Colon (tissue), 2 donors: ENCODE results near the gene KLRC2.
"Not testable (repeated sequence)": the region's sequence is repeated elsewhere in the genome, so short reads cannot be mapped to it uniquely, and the experiment has no call there.

ENCODE experiments used
- FAIRE-seq: peaks from 2 replicates; lab custom pipeline; 2012; peaks lifted over from hg19 to GRCh38; lab: Jason Lieb, UNC
- donor health status: control.
- donor health status: control.

KLRC2 gene

DNA sequence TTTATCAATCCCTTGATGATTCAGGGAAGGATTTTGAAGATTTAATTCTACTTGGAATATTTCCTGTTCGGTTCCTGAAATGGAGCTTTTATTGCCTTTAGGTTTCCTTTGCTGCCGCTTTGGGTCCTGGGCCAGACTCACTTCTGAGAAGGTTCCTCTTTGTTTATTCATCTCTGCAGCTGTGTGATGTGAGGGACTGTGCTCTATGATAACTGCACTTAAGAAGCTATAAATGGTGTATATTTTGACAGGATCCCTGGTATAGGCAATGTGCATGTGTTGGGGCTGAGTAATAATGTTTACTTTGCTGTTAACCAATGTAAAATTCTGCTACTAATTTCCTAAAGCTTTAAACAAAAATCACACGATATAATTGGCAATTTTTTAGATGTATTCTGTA lies at the start of gene KLRC2:
Gene KLRC2 (minus strand): TSS at position 195 of the 400 bp plus-strand sequence. CDS start 24 bp downstream, at position 171.
- FAIRE-seq = not testable (repeated sequence)

DNA sequence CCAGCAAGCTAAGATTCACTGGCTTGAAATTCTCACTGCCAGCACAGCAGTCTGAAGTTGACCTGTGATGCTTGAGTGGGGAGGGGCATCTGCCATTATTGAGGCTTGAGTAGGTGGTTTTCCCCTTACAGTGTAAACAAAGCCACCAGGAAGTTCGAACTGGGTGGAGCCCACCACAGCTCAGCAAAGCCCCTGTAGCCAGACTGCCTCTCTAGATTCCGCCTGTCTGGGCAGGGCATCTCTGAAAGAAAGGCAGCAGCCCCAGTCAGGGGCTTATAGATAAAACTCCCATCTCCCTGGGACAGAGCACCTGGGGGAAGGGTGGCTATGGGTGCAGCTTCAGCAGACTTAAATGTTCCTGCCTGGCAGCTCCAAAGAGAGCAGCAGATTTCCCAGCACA lies 46.1 kb upstream of the KLRC2 start:
- FAIRE-seq = not testable (repeated sequence)

DNA sequence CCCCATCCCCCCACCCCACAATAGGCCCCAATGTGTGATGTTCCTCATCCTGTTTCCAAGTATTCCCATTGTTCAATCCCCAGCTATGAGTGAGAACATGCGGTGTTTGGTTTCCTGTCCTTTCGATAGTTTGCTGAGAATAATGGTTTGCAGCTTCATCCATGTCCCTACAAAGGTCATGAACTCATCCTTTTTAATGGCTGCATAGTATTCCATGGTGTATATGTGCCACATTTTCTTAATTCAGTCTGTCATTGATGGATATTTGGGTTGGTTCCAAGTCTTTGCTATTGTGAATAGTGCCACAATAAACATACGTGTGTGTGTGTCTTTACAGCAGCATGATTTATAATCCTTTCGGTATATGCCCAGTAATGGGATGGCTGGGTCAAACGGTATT lies 37.0 kb upstream of the KLRC2 start:
- FAIRE-seq = not testable (repeated sequence)

DNA sequence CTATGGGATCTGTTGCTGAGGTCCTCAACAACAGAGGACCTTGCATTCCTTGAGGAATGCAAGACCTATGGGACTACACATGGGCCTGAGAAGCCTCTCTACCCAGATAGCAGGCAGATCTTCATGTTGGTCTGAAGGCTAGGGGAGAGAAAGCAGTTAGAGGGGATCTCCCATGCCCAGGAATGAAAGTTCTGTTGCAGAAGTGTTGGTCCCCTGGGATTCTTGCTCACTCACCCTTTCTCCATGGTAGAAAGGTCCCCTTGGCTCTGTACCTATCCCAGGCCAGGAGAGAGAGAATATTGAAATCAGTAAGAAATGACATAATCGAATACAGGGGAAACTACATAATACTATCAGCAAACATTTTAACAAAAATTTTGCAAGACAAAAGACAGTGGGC lies 33.9 kb upstream of the KLRC2 start:
- FAIRE-seq = no peak

DNA sequence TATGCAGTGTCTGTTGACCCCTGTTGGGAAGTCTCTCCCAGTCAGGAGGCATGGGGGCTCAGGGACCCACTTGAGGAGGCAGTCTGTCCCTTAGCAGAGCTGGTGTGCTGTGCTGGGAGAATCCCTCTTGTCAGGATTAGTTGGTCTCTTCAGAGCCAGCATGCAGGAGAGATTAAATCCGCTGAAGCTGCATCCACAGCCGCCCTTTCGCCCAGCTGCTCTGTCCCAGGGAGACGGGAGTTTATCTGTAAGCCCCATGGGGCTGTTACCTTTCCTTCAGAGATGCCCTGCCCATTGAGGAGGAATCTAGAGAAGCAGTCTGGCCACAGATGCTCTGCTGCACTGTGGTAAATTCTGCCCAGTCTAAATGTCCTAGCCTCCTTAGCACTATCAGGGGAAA lies 30.5 kb upstream of the KLRC2 start:
- FAIRE-seq = no peak

DNA sequence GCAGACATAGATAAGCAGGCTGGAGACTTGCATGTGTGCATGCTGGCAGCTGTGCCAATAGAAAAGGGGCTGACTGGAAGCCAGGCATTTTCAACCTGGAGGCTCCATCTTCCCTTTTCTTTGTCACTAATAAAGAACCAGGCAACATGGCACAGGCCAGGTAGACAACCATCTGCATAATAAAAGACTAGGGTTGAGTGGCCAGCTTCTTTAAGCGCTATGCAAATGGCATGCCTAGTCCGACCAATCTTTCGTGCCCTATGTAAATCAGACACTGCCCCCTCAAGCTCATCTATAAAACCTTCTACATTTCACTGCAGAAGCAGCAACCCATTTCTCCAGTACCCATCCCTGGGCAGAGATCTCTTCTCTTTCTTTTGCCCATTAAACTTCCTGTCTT lies 21.9 kb upstream of the KLRC2 start:
- FAIRE-seq = no peak

DNA sequence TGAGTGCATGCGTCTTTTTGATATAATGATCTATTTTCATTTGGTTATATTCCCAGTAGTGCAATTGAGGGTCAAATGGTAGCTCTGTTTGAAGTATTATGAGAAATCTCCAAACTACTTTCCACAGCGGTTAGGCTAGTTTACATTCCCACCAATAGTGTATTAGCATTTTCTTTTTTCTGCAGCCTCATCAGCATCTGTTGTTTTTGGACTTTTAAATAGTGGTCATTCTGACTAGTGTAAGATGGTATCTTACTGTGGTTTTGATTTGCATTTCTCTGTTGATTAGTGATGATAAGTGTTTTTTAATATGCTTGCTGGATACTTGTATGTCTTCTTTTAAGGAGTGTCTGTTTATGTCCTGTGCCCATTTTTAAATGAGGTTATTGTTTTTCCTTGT lies 21.0 kb upstream of the KLRC2 start:
- no peak for FAIRE-seq

DNA sequence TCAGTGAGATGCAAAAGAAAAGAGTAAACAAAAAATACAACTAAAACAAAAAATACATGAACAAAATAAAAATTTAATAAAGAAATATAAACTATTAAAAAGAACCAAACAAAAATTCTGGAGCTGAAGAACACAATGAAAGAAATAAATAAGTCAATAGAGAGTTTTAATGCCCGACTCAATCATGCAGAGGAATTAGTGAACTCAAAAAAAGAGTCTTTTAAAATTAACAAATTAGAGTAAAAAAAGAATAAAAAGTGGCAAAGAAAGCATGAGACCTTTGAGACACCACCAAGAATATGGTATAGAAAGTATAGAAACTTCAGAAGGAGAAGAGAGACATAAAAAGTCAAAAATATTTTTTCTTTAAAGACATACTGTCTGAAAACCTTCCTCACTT lies 20.0 kb upstream of the KLRC2 start:
- peak; percentile 43 for FAIRE-seq

DNA sequence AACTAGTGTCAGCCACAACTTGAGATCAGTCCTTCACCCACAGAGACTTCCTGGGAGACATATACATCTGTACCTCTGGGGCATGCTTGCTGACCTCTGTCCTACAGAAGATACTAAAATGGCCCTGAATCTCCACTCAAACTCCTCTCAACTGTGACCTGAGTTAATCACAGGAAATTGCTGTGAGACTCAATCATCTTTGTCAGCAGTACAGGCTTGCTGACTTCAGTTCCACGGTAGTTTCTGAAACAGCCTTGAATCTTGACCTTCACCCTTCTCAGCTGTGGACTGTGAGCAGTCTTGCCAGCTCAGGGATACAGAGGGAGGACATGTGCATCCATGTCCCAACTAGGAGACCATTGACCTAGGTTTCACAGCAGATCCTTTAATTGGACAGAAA lies 18.7 kb upstream of the KLRC2 start:
- FAIRE-seq = no peak

DNA sequence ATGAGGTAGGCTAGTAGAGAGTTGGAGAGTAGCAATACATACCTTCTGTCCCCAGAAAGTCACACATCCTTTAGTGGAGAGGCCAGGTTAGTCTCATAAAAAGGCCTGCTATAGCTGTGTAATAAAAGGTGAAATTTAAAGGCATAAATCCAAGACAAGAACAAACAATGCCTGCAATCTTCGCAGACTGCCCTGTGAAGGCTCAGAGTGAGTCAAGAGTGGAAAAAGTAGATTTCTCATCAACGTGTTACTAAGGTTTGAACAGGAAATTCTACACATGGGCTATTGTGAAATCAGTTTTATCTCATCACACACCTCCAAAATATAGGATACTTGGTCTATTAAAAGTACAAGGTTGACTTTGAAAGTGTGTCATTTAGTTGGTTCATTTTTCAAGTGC lies 17.3 kb upstream of the KLRC2 start, which contains the start of gene KLRC1:
Gene KLRC1 (minus strand): TSS at position 222 of the 400 bp plus-strand sequence. CDS start 2,221 bp downstream, outside the sequence.
- peak; percentile 43 for FAIRE-seq

DNA sequence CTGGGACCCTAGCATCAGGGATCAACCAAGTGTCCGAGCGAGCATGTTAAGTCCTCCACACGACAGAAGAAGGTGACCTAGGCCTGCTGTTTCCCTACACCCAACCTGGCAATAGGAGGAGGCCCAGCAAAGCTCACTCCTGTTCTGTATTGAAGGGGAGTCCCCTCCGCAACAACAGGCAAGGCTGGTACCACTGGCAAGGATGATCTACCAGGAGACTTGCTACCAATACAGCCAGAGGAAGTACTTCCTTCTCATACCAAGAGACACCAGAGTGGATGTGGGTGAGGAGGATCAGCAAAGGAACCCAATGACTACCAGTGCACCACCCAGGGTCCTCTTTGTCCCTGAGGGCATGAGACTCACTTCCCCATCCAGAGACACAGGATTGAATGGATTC lies 12.4 kb upstream of the KLRC2 start:
- no peak for FAIRE-seq

DNA sequence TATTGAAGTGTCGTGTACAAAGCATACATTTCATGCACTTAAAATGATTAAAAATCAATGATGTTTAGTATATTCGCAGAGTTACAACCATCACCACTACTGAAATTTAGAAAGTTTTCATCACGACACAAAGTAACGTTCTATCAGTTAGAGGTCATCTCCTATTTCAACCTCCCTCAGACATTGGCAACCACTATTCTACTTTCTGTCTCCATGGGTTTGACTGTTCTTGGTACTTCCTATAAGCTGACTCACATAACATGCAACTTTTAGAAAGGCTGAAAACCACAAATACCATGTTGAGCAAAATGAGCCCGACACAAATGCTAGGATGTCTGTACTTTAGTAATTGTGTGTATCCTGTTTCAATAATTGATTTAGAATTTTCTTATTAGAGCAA lies 10.2 kb upstream of the KLRC2 start:
- not testable (repeated sequence) for FAIRE-seq

DNA sequence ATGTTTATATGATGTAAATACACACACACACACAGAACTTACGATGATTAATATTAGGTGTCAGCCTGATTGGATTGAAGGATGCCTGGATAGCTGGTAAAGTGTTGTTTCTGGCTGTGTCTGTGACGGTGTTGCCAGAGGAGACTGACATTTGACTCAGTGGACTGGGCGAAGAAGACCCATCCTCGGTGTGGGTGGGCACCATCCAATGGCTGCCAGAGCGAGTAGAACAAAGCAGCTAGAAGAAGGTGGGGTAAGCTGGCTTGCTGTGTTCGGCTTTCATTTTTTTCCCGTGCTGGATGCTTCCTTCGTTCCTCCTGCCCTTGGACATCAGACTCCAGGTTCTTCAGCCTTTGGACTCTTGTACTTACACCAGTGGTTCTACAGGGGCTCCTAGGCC lies 5.3 kb upstream of the KLRC2 start:
- not testable (repeated sequence) for FAIRE-seq

DNA sequence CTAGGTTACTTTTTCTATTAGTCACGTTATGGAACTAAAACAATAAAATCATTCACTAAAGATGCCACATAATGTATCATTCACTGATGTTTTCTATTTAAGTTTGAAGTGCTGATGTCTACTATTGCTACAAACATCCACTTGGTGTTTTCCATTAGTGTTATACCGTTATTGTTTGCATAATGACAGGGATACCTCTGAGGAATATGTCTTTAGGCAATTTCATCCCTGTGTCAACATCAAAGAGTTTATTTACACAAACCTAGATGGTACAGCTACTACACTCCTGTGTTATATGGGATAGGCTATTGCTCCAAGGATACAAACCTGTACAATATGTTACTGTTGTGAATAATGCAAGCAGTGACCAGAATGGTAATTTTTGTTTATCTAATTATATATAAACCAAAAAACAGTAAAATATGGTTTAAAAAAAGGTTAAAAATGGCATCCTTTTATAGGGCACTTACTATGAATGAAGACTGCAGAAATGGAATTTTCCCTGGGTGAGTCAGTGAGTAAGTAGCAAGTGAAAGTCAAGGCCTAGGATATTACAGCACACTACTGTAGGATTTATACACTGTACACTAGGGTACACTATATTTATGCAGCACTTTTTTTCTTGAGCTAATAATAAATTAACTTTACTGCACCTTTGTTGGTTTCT lies 3.9 kb upstream of the KLRC2 start:
- peak; percentile 93 for FAIRE-seq

DNA sequence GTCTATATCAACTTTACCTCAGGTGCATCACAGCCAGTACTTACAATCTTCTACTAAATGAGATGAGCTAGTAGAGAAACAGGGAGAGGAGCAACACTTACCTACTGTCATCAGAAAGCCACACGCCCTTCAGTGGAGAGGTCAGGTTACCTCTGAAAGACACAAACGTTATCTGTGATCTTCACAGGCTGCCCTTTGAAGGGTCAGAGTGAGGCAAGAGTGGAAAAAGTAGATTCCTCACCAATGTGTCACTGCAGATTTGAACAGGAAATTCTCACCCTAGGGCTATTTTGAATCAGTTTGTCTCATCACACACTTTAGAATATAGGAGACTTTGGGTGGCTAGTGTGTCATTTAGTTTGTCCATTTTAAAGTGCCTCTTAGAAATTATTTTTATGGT lies 1.8 kb upstream of the KLRC2 start:
- FAIRE-seq = not testable (repeated sequence)

DNA sequence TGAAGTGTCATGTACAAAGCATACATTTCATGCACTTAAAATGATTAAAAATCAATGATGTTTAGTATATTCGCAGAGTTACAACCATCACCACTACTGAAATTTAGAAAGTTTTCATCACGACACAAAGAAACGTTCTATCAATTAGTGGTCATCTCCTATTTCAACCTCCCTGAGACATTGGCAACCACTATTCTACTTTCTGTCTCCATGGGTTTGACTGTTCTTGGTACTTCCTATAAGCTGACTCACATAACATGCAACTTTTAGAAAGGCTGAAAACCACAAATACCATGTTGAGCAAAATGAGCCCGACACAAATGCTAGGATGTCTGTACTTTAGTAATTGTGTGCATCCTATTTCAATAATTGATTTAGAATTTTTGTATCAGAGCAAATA lies 5.2 kb downstream of the KLRC2 start:
- FAIRE-seq = not testable (repeated sequence)

DNA sequence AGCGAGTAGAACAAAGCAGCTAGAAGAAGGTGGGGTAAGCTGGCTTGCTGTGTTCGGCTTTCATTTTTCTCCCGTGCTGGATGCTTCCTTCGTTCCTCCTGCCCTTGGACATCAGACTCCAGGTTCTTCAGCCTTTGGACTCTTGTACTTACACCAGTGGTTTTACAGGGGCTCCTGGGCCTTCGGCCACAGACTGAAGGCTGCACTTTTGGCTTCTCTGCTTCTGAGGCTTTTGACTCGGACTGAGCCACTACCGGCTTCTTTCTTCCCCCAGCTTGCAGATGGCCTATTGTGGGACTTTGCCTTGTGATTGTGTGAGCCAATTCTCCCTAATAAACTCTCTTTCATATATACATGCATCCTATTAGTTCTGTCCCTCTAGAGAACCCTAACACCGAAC lies 9.9 kb downstream of the KLRC2 start:
- not testable (repeated sequence) for FAIRE-seq

DNA sequence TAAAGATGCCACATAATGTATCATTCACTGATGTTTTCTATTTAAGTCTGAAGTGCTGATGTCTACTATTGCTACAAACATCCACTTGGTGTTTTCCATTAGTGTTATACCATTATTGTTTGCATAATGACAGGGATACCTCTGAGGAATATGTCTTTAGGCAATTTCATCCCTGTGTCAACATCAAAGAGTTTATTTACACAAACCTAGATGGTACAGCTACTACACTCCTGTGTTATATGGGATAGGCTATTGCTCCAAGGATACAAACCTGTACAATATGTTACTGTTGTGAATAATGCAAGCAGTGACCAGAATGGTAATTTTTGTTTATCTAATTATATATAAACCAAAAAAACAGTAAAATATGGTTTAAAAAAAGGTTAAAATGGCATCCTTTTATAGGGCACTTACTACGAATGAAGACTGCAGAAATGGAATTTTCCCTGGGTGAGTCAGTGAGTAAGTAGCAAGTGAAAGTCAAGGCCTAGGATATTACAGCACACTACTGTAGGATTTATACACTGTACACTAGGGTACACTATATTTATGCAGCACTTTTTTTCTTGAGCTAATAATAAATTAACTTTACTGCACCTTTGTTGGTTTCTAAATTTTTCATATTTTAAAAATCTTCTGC lies 11.4 kb downstream of the KLRC2 start:
- peak; percentile 95 for FAIRE-seq

DNA sequence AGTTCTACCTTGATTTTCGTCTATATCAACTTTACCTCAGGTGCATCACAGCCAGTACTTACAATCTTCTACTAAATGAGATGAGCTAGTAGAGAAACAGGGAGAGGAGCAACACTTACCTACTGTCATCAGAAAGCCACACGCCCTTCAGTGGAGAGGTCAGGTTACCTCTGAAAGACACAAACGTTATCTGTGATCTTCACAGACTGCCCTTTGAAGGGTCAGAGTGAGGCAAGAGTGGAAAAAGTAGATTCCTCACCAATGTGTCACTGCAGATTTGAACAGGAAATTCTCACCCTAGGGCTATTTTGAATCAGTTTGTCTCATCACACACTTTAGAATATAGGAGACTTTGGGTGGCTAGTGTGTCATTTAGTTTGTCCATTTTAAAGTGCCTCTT lies 13.7 kb downstream of the KLRC2 start:
- not testable (repeated sequence) for FAIRE-seq

DNA sequence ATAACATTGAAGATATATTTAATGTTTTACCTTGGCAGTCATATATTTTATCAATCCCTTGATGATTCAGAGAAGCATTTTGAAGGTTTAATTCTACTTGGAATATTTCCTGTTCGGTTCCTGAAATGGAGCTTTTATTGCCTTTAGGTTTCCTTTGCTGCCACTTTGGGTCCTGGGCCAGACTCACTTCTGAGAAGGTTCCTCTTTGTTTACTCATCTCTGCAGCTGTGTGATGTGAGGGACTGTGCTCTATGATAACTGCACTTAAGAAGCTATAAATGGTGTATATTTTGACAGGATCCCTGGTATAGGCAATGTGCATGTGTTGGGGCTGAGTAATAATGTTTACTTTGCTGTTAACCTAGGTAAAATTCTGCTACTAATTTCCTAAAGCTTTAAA lies 15.5 kb downstream of the KLRC2 start, which contains the start of gene KLRC3:
Gene KLRC3 (minus strand): TSS at position 262 of the 400 bp plus-strand sequence. CDS start 45 bp downstream, at position 217.
- not testable (repeated sequence) for FAIRE-seq

DNA sequence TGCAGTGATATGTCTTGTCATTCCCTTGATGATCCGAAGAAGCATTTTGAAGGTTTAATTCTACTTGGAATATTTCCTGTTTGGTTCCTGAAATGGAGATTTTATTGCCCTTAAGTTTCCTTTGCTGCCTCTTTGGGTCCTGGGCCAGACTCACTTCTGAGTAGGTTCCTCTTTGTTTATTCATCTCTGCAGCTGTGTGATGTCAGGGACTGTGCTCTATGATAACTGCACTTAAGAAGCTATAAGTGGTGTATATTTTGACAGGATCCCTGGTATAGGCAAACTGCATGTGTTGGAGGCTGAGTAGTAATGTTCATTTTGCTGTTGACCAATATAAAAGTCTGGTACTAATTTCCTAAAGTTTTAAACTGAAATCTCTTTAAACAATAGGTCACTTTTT lies 26.4 kb downstream of the KLRC2 start, which contains the start of gene KLRC4:
Gene KLRC4 (minus strand): TSS at position 366 of the 400 bp plus-strand sequence. CDS start 182 bp downstream, at position 184.
- no peak for FAIRE-seq

DNA sequence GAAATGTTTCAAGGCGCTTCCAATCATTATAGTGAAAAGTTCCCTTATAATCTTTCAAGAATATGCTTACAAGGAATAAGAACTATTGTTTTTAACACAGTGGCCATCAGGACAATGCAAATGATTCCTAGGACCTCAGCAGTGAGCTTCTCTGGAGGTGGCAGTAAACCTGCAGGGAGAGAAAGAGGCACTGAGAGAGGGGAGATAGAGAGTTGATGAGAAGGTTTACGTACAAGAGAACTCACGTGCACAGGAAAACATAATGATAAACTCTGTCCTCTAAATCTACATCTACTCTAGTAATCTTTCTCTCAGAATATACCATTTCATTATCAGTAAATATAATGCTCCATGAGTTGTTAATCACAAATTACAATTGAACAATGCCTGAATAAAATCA lies 27.0 kb downstream of the KLRC2 start:
- FAIRE-seq = no peak

DNA sequence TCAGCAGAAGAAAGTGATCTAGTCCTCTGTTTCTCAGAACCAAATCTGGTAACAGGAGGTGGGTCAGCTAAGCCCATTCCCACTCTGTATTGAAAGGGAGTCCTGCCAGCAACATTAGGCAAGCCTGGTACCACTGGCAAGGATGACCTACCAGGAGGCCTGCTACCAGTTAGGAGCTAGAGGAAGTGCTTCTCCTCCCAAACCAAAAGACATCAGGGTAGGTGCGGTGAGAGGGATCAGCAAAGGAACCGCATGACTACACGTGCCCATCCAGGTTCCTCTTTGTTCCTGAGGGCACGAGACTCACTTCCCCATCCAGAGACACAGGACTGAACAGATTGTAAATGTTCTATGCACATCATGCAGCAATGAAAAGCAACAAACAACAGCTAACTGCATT lies 29.1 kb downstream of the KLRC2 start:
- FAIRE-seq = no peak

DNA sequence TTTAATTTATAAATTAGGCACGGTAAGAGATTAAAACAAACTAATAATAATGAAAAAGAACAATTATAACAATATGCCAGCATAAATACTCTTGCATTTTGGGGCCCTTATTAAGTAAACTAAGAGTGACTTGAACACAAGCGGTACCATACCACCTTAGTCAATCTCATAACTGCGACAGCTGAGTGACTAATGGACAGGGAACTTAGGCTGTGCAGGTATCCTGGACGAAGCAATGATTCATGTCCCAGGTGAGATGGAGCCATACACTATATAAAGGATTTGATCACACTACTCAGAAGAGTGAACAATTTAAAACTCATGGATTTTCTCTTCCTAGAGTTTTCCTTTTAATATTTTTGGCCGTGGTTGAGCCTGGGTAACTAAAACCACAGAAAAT lies 30.5 kb downstream of the KLRC2 start:
- no peak for FAIRE-seq
